Stimulated activated CD8-positive, alpha-beta memory T cell treated with anti-CD3 and anti-CD28 coated beads, Interleukin-15, amount 100 ng/mL, for 1 hour (primary cell): Measurements from ENCODE around the gene BCAS3.
"Not testable (repeated sequence)": the region's sequence is repeated elsewhere in the genome, so short reads cannot be mapped to it uniquely, and the experiment has no call there.

Experiments
- DNase-seq: peaks from one replicate; pipeline ENCODE4 v3.0.0-alpha.2; 2020; ENCODE audit warnings: low read depth

The BCAS3 gene

DNA sequence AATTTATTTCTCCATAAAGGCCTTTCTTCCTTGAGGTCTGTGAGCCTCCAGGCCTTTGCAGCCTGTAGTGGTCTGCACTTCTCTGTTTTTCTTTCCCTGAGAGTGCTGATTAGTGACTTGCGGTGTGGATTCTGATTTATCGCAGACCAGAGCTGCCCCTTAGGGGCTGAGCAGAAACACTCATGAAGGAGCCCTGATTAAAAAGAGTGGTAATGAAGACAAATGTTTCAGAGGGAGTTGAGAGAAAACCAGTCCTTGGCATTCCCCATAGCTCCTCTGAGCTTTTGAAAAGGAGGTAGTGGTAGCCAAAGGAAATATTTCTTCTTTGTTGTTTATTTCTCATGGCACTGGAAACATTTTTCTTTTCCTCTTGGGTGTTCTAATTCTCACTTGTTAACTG is 453.9 kb downstream of the BCAS3 start:
- no peak for DNase-seq

DNA sequence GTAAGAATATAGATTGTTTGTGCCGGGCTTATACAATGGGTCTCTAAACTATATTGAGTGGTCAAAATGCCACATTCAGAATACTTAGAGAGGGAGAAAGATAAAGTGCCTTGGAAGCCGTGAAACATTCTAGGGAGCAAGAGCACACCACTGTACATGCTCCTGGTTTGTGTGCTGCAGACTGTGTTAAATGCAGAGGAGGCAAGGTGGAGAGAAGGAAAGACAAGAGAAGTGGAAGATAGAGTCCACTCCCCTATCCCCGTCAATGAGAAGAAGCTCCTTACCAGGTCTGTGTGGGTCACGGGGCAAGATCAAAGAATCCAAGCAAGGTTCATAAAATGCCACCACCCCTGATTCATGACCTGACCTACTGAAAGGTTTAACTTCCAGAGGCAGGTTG is 454.9 kb downstream of the BCAS3 start:
- no peak for DNase-seq

DNA sequence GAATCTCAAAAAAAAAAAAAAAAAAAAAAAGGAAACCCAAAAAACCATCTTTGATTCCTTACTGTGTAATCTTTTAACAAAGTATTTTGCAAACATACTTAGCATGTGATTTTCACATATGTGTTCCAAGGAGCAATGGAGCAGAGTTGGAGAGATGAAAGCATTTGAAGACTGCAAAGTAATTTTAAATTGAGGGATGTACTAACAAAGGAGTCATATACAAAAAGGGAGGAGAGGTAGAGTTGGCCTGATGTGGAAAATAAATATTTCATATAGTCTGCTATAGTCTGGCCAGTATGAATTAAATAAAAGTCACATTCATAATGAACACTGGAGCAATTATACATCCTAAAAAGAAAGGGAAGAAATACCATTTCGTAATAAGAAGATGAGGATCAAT is 456.2 kb downstream of the BCAS3 start:
- DNase-seq, result no peak

DNA sequence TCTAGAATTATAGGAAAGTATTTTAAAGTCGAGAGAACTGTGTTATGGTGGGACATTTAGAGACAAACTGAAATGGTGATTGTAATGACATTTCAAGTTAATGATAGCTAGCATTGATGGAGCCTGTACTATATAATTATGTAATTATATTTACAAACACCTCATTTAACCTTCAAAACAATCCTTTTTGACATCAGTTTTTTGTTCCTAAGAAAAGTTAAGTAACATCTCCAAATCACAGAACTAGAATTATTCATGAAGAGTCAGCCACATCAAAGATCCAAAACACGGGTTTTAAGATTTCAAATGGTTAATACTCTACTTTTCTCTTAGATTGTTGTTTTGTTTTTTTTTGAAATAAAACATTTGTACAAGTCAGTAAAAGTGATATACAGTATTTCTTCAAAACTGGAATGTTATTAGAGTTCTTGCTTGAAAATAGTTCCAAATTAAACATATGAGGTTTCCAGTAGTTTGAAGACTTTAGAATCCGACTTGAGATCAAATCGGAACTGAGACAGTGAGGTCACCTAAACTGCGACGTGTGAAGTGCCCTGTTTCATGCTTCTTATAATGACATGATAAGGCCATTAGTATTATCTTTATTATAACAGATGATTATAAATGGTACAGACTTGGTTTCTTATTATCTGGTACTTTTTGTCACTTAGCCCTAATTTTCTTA is 457.0 kb downstream of the BCAS3 start:
- DNase-seq, result no peak

DNA sequence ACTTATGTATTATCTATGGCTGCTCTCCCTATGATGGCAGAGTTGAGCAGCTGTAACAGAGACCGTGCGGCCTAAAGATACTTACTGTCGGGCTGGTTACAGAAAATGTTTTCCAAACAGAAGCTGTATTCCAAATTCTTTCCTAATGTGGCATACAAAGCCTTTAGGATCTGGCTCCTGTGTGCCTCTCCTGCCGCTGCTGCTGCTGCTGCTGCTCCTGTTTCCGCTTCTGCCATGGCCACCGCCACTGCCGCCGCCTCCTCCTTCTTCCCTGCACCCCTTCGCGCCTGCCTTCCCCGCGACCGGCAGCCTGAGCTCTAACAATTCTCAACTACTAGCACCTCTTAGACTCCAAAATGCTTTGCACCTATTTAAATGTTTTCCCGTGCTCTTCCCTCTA is 458.1 kb downstream of the BCAS3 start:
- DNase-seq, result no peak

DNA sequence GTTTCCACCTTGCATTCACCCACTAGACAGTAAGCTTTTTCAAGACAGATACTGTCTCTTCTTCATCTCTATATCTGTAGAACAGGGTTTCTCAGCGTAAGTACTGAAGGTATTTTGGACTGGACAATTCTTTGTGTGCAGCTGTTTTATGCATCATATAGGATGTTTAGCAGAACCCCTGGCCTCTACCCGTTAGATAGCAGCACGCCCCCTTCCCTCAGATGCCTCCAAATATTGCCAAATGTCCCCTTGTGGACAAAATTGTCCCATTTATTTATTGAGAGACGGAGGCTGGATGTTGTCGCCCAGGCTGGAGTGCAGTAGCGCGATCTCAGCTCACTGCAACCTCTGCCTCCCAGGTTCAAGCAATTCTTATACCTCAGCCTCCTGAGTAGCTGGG is 458.6 kb downstream of the BCAS3 start:
- DNase-seq, result no peak

DNA sequence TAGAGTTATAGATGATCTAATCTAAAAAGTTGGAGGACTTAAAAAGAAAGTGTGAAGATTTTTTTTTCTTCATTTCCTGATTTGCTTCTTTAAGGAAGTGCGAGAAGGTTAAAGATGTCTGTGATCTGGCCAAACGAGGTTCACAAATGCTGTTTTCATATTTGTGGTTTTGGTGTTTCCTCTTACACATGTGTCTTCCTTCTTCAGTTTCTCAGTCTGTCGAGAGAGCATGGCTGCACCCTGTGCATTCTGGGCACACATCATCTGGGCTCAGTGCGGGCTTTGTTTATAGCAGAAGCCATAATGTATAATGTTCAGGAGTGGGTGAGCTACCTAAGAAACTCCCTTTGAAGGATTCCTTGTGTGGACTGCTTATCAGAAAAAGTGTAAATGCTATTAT is 461.6 kb downstream of the BCAS3 start:
- peak; percentile 17 for DNase-seq

DNA sequence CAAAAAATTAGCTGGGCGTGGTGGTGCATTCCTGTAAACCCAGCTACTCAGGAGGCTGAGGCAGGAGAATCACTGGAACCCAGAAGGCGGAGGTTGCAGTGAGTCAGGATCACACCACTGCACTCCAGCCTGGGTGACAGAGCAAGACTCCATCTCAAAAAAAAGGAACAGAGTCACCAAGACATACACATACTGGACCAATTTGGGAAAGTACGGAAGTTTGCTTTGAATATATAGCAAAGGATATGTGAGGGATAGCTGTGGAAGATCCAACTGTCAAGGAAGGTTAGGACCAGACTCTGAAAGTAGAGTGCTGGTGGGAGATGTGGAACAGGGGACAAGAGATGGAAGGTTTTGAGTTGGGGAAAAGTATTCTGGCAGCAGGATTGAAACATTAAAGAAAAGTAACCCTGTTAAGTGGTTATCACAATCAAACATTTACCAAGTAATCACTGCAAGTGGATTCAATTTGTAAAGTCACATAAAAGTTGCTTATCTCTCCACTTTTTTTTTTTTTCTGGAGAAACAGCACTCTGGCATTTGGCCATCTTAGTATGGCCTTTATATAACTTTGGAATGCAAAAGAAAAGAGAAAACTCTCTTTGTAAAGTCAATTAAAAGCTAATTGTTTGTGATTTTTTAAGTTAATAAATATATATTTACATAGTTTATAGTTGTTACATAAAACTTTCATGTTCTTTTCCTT is 462.6 kb downstream of the BCAS3 start:
- no peak for DNase-seq

DNA sequence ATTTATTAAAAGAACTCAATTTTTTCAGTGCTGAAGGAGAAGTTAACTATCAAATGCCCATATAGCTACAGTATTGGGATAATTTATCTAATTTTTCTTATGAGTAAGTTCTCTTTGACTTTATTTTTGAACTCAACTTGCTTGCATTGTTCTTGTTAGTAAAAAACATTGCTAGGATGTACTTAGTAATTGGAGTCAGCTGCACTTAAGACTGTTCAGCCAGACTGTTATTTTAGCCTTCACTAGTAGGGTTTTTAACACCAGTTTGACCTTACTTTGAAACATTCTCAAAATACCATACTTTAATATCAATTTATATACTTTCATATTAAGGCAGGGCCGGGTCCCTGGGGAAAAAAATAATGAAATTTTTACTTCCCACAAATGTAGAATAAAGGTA is 465.4 kb downstream of the BCAS3 start:
- no peak for DNase-seq

DNA sequence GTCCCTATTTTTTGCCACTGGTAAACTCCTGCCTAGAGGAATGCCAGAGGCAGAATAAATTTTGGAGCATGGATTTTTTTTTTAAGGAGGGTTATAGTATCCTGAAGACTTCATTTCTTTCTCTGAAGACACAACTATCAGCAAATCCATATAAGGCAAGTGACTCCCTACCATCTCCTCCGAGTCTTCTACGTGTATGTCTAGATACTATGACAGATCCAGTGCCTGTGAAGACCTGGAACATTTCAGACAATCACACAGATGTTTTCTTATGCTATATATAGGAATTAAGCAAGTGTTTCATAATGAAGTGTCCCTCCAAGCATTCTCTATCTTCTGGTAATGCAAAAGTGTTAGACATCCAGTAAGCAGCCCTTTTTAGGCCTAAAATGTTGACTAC is 466.5 kb downstream of the BCAS3 start:
- no peak for DNase-seq

DNA sequence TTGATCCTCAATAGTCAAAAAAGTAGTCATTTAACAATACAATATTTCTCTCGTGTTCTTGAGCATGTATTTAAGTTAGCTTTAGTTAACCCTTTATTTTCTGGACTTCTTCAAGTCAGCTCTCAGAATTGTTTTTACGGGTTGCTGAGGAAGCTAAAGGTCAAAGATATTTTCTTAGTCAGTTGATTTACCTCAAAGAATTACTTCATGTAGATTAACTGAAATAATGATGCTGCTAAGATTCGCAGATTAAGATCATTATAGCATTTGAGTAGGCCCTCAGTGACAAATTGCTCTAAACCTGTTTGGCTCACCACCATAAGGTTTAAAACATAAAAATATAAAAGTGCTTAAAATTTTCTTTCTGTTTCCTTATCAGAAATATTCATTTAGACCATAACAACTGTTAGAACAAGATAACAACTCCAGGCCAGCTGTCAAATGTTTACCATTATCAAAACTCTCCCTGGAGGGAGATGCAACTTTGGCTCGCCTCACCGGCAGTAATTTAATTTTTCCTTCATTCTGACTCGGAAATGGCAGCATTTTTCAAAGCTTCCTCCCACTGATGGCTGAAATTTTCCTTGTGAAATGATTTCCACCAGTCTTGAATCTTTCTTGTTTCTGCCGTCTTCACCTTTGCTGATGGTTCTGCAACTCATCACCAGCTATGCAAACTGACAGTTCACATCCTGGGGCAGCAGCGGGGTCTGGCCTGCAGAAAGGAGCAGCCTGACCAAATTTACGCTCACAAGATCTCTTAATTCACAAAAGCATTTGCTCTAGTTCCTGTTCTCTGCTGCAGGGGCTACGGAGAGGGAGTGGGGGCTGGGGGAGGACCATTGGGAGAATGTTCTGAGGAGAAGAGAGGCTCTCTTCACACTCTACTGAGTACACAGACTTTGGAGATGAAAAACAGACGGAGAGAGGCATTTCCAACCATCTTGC is 467.2 kb downstream of the BCAS3 start:
- no peak for DNase-seq

DNA sequence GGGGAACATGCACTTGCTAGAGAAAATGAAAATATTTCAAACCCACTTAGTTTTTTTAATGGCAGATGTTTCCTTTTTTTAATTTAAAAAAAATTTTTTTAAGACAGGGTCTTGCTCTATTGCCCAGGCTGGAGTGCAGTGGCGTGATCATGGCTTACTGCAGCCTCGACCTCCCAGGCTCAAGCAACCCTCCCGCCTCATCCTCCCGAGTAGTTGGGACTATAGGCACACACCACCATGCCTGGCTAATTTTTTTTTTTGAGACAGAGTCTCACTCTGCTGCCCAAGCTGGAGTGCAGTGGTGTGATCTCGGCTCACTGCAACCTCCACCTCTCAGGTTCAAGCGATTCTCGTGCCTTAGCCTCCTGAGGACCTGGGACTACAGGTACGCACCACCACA is 469.2 kb downstream of the BCAS3 start:
- DNase-seq, result not testable (repeated sequence)

DNA sequence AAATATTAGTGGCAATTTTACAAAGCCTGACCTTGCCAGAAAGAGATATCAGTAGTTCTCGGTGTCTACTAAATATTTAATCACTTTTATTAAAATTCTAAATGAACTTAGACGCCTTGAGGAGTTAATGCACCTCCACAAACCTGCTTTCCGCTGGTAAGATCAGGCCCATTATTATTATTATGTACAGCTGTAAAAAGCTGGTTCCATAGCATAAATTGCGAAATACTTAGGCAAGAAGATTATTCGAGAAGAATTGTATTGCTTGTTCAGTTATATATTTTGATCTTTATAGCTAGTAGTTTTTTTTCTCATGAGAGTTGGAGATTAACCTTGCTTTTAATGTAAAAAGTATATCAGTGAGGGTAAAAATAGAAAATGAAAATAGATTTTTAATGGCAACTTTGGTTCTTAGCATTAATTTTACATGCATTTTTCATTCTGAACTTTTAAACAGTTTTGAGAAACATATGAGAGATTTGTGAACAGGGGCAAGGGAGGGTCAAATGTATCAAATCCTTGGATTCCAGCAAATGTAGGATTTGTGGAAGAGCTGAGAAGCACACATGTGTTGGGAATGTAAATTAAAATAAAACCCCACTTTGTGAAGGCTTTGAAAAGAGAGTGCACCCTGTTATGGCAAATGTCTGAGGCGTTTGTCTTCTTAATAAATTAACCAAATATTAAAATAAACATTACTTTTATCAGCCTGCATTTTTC is 471.6 kb downstream of the BCAS3 start:
- no peak for DNase-seq

DNA sequence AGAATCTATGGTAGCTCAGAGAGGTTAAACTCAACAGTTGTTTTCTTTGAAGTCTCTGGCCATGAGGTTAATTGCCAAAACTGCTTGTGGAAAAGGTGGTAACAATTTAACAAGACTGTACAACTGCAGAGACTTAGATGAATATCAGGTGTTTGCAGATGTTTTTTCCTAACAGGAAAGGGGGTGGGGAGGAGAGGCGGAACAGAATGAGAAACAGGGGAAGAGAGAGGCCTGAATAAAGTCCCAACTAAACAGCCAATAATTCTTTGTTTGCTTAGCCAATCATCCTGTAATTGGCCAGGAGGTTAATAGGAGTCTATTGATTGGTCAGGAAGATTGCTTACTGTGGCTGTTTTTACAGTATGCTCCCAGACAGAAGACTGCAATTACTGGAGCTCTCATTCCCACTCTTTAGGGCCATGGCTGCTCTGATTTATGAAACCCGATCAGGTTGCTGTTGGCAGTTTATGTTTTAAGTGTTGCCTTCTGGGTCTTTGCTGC is 472.3 kb downstream of the BCAS3 start:
- no peak for DNase-seq

DNA sequence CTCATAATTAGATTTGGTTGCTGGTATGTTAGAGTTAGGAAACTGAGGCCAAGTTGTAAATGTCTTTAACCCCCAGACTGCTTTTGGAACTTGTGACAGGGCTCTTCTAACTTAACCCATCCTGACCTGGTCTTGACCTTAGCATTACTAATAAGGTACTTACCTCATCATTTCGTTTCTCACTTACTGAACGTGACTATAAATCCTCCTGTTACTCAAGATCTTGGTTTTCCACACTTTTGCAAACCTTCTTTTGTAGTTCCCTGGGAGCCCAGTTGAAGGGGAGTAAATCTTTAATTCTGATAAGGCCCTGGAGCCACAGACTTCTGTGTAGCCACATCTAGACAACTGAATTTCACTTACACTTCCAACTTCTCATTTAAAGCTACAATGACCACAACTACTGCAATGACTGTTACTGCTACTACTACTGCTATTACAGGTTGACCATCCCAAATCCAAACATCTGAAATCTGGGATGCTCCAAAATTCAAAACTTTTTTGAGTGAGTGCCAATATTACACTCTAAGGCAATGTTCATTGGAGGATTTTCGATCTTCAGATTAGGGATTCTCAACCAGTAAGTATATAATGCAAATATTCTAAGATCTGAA is 473.1 kb downstream of the BCAS3 start:
- no peak for DNase-seq

DNA sequence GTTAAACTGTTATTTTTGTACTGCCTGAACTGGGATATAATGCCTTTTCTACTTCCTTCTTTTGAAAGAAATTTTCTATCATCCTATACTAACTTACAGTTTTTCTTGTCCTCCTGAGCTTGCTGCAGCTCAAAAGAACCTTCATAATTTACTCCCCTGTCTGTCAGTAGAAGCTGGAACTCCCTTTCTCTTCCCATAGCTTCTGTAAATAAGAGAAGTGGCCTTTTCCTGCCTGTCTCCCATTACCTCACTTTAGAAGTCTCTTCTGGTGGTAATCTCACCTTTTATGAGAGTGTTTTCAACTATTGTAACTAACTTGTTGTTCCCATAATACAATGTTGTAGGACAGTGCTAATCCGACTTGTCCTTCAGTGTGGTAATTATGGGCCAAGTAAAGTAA is 475.2 kb downstream of the BCAS3 start:
- DNase-seq, result no peak

DNA sequence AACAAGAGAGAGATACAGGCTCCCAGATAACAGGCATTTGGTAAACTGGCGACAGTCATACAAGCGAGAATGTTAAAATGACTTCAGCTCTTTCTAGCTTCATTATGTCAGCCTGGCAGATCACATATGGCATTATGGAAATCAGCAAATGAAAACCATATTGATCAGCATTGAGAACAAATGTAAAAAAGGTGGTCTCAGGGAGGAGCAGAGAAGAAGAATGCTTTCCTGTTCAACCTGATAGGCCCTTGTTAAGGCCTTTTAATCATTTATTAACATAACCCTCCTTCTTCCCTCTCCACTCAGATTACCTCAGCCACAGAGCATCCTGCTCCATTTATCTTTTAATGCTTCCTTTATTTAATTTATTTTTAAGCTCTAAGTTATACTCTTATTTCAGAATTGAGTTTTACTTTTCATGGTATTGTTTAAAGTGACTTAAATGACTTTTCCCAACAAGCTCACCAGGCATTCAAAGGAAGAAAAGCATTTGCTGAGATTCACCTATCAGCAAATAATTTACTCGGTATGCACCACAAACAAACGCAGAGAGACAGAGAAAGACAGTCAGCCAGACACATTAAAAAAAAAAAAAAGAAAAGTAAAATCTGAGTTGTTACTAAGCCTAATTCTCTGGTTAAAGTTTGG is 478.1 kb downstream of the BCAS3 start:
- DNase-seq, result no peak

DNA sequence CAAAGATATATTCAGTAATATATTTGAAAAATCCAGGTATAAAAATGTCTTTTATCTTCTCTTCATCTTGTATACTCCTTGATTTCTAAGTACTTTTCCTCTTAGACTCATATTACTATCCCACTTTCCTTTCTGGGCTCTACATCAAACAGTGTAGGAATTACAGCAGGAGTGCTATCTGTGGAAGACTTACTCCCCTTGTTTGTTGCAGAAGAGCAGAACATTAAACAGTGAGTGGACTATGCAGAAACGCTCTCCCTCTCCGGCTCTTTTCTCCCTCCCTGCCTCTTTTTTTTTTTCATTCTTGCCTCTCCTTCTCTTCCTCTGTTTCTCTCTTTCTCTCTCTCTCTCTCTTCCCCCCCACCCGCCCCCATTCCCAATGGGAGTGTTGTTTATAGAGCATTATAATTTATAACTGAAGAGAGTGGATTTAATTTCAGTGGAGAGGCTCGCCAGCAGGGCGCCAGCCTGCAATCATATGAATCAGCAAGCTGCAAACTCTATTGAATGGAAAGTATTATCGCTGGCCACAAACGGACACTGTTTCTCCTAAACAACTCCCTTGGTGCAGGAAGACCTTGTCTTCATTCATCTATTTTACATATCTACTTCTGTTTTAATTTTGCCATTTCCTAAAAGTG is 479.7 kb downstream of the BCAS3 start:
- no peak for DNase-seq

DNA sequence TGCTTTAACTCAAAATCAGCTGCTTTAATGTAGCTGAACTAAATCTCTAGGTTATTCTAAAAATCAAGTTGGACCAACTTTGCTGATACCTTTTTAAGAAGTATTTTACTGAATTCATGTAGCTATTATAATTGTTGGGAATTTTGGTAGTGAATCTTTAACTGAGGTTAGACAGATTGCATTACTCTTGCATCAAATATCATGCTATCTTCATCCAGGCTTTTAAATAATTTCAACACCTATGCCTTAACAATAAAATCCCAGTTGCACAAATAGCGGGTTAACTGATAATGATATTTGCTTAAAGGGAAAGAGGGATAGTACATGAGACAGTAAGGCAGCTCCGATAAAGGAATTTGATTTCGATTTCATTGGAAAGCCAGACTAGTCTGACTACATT is 480.7 kb downstream of the BCAS3 start:
- DNase-seq, result no peak

DNA sequence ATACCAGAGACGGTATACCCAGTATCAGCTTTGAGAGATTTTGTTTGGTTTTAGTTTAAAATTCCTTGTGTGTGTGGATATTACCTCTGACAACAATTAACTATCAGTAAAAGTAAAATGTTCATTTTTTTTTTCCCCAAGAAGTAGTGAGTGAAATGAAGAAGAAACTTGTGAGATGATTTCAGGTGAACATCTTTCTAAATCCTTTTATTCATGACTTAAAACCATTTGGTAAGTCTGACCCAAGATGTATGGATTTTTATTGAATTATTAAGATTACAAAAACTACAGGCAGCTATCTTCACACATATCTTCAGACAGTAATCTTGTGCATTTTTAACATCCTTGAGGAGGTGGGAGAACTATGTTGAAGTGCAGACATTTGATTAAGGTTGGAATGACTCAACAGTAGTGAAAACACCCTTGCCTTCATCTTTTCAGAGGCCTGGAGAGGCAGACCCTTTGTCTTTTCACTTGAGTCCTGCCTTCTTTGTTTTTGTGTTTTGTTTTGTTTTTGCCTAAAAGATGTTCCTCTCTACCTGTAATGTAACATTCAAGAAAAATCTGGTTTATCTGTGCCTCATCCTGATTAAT is 481.7 kb downstream of the BCAS3 start:
- no peak for DNase-seq
